Peyer's patch (tissue), 4 donors: ENCODE results near the gene PABPC1L. TPM values are rescaled to one million over a fixed set of nuclear protein-coding genes. Genes with fewer than 3 reads are reported as not detected.
A peak's percentile ranks its signal among the peaks of the same experiment; 100 is the strongest.

Source experiments
- DNase-seq, 3 donors: peaks; one replicate each; pipeline ENCODE4 v3.0.0-alpha.2; 2017 to 2019
- H3K27ac ChIP-seq, 4 donors: fragments of 200-600 bp; sonication (generic); one replicate each; pipeline ENCODE4 v1.5.1; 2016 to 2019
- H3K27me3 ChIP-seq, 2 donors: fragments of 200-600 bp; sonication (generic); one replicate each; pipeline ENCODE4 v1.5.1; 2019
- H3K36me3 ChIP-seq, 3 donors: fragments of 200-600 bp; sonication (generic); one replicate each; pipeline ENCODE4 v1.5.1; 2016 to 2019
- H3K4me1 ChIP-seq, 4 donors: fragments of 200-600 bp; sonication (generic); one replicate each; pipeline ENCODE4 v1.5.1; 2016 to 2019
- H3K4me3 ChIP-seq, 4 donors: fragments of 200-600 bp; sonication (generic); 1 replicate in 3 of 4; 2 replicates in 1 of 4; pipeline ENCODE4 v1.5.1; 2016 to 2019; ENCODE audit warnings: mild to moderate bottlenecking in 1 of 4
- H3K9me3 ChIP-seq, 4 donors: fragments of 200-600 bp; sonication (generic); one replicate each; pipeline ENCODE4 v1.5.1; 2016 to 2019; ENCODE audit warnings: mild to moderate bottlenecking in 1 of 4
- CTCF ChIP-seq, 6 experiments: fragments of 450-650 bp in 4 of 6; fragments of 200-600 bp in 2 of 6; sonication (generic) in 1 of 6; IDR thresholded peaks; one replicate each; pipeline ENCODE4 v1.5.1; 2017 to 2019; ENCODE audit warnings: antibody characterized with exemption in 6 of 6, mild to moderate bottlenecking in 3 of 6, moderate library complexity in 1 of 6
- POLR2A ChIP-seq, 2 donors: fragments of 450-650 bp; IDR thresholded peaks; one replicate each; pipeline ENCODE4 v1.5.1; 2017; ENCODE audit warnings: antibody characterized with exemption in 2 of 2, mild to moderate bottlenecking in 2 of 2, moderate library complexity in 2 of 2
- total RNA-seq, 4 donors: library from RNA; depleted of rRNA; stranded (reverse); fragments of >200 nt; gene quantifications; one replicate each; pipeline ENCODE4 v1.1.0, GENCODE V29; 2016

Gene PABPC1L
- total RNA-seq, 4 donors from 2014 or later = 10.5 to 123 (median 33.6) TPM

DNA sequence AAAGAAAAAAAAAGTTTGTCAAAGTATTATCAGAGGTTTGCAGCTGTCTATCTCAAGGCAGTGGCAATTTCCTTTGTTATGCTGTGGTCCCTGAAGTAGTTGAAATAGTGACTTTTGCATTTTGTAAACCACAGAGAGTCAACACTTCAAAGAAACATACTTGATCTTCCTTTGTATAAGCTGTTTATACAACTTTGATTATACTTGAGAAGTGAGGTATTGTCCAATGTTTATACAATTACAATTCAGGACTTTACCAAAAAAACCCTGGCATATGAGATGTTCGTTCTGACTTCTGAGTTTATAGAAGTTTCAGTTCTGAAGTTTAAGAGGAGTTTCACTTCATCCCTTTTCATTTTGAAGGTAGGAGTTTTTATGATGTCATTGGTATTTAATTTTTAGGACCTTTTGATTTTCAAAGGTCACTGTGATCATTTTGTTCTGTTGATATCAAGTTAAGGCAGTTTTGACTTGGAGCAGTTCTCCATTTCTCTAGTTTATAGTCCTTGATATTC lies 60.4 kb downstream of the PABPC1L start:
- no peak for DNase-seq
- peaks cover 0 to 8% (median 2%) of the 10 kb centered on the region in 4 donors for H3K4me1 ChIP-seq

DNA sequence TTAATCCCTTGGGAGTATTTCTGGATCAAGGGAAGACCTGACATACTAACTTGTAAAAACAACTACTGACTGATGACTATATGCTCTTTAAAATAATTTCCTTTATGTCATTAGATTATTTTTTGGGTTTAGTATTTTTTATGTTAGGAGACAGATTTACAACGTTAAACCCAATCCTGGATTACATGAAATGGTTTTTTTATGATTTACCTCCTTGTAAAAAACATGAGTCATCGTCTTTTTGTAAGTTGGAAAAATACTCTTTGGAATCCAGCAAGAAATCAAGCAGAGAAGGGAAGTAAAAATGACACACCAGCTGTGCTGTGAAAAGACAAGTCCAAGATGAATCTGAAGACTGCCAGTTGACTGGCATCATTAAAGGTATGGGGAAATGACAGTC lies 63.2 kb downstream of the PABPC1L start:
- DNase-seq = no peak
- Histone ChIP-seq H3K36me3 (peaks cover 0 to 39% (median 0%) of the 10 kb centered on the region in 3 donors), H3K4me1 (peaks cover 0 to 10% (median 2%) of the 10 kb centered on the region in 4 donors), H3K9me3 (no peaks in the 10 kb centered on the region), H3K27me3 (no peaks in the 10 kb centered on the region), H3K4me3 (no peak overlapping the region), H3K27ac (peak overlapping the region in 2 of 4 donors; percentile 2 to 27)
- TF ChIP-seq POLR2A (IDR thresholded peaks at IDR 0.05) = no peak
- TF ChIP-seq CTCF (IDR thresholded peaks at IDR 0.05) = no peak

More for the DNA sequence above, 60.4 kb downstream of the PABPC1L start:
- H3K4me3 ChIP-seq = peak overlapping the region in 1 of 4 donors; percentile 5
- H3K27ac ChIP-seq = peak overlapping the region; percentile 20 to 97 (median 66)
- H3K27me3 ChIP-seq = no peaks in the 10 kb centered on the region
- TF ChIP-seq CTCF (IDR thresholded peaks at IDR 0.05) (no peak), POLR2A (IDR thresholded peaks at IDR 0.05) (no peak)
- H3K36me3 ChIP-seq = peaks cover 0 to 34% (median 0%) of the 10 kb centered on the region in 3 donors
- no peaks in the 10 kb centered on the region for H3K9me3 ChIP-seq

GRCh38 chr20:44976698-44977097 lies 66.8 kb downstream of the PABPC1L start:
- Histone ChIP-seq H3K9me3 (no peaks in the 10 kb centered on the region), H3K36me3 (peaks cover 0 to 64% (median 0%) of the 10 kb centered on the region in 3 donors), H3K27me3 (no peaks in the 10 kb centered on the region), H3K4me3 (no peak overlapping the region), H3K4me1 (peaks cover 0 to 14% (median 0%) of the 10 kb centered on the region in 4 donors), H3K27ac (peak overlapping the region in 1 of 4 donors; percentile 55)
- TF ChIP-seq POLR2A (IDR thresholded peaks at IDR 0.05) = no peak
- no peak for TF ChIP-seq CTCF (IDR thresholded peaks at IDR 0.05)
- no peak for DNase-seq

- peaks cover 0 to 14% (median 0%) of the 10 kb centered on the region in 4 donors for H3K4me1 ChIP-seq
- peak in 2 of 3 donors; percentile 85 to 87 for DNase-seq
- no peaks in the 10 kb centered on the region for H3K9me3 ChIP-seq
- H3K27me3 ChIP-seq = no peaks in the 10 kb centered on the region
- TF ChIP-seq POLR2A (IDR thresholded peaks at IDR 0.05) (no peak), CTCF (IDR thresholded peaks at IDR 0.05) (no peak)
- H3K4me3 ChIP-seq = no peak overlapping the region
- peaks cover 0 to 60% (median 0%) of the 10 kb centered on the region in 3 donors for H3K36me3 ChIP-seq
- peak overlapping the region; percentile 72 to 89 (median 82) for H3K27ac ChIP-seq
These were observed 69.3 kb downstream of the PABPC1L start for GRCh38 chr20:44979090-44979621.

DNA sequence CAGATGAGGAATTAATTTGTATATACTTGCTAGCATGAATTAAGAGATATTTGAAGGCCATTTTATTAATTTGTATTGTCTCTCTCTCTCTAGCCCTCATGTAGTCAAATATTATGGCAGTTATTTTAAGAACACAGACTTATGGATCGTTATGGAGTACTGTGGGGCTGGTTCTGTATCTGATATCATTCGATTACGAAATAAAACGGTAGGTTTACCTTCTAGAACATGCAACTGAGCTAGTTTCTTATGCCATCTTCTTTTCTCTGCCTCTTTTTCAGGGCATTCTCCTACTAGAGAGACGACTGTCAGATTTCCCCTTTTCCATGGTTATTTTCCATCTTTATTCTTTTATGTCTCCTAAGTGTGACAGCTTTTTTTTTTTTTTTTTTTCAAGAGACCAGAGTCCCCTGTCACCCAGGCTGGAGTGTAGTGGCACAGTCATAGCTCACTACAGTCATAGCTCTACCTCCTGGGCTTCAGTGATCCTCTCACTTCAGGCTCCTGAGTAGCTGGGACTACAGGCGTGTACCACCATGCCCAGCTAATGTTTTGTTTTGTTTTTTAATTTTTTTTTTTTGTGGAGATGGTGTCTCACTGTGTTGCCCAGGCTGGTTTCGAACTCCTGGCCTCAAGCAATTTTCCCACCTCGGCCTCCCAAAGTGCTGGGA lies 72.0 kb downstream of the PABPC1L start:
- H3K9me3 ChIP-seq = no peaks in the 10 kb centered on the region
- H3K36me3 ChIP-seq = peaks cover 0 to 58% (median 0%) of the 10 kb centered on the region in 3 donors
- peak overlapping the region in 1 of 4 donors; percentile 18 for H3K27ac ChIP-seq
- no peaks in the 10 kb centered on the region for H3K27me3 ChIP-seq
- H3K4me3 ChIP-seq = no peak overlapping the region
- DNase-seq = no peak
- H3K4me1 ChIP-seq = peaks cover 0 to 14% (median 0%) of the 10 kb centered on the region in 4 donors
- TF ChIP-seq POLR2A (IDR thresholded peaks at IDR 0.05) = no peak
- TF ChIP-seq CTCF (IDR thresholded peaks at IDR 0.05) = no peak
